GM18870 (cell line): ENCODE data around the gene PTPRQ.

ENCODE experiments used
- ATAC-seq: cut with Tn5 transposase; IDR thresholded peaks from one replicate; pipeline ENCODE4 v1.9.1; 2021; ENCODE audit warnings: moderate library complexity; ENCODE audit not compliant: unreplicated experiment

Gene PTPRQ

GRCh38 chr12:80551897-80552296 is 107.9 kb downstream of the PTPRQ start:
- ATAC-seq, result no peak

- ATAC-seq, result no peak
Observed at GRCh38 chr12:80553316-80553715, 109.3 kb downstream of the PTPRQ start.

DNA sequence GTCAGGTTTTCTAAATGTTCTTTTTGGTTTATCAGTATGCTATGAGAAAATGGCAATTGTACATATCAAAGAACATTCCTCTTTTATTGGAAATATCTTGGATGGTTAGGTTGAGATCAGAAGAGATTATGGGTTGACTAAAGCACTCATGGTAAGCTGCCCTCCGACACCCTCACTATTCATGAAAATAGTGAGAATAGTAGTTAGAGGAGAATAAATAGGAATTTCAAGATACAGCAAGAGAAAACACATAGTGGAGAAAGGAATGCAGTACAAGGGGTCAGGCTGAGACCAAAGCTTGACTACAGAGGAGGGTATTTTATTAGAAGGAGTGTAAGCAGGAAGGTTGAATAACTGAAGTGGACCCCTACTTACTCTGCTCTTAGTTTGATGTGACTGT is 112.5 kb downstream of the PTPRQ start:
- no peak for ATAC-seq

- no peak for ATAC-seq
Observed at GRCh38 chr12:80559766-80560165, 115.7 kb downstream of the PTPRQ start.

DNA sequence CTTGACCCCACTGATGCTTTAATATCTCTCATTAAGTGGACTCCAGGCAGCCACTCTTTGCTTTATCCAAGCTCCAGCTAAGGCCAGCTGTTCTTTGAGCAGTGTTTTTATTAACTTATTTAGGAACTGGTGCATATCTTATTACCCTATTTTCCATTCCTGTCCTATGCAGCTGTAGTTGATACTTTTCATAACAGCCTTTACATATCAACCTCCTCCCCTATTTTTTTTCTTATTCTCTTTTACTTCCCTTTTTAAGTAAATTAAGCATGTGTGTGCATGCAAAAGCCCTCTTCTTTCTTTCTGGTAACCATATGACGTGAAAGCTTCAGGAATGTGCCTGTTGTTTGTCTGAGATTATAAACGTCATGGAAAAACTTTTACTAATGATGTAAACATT is 121.2 kb downstream of the PTPRQ start:
- no peak for ATAC-seq

- no peak for ATAC-seq
Observed at GRCh38 chr12:80567401-80567800, 123.4 kb downstream of the PTPRQ start.

GRCh38 chr12:80576641-80577418 is 132.8 kb downstream of the PTPRQ start:
- no peak for ATAC-seq

DNA sequence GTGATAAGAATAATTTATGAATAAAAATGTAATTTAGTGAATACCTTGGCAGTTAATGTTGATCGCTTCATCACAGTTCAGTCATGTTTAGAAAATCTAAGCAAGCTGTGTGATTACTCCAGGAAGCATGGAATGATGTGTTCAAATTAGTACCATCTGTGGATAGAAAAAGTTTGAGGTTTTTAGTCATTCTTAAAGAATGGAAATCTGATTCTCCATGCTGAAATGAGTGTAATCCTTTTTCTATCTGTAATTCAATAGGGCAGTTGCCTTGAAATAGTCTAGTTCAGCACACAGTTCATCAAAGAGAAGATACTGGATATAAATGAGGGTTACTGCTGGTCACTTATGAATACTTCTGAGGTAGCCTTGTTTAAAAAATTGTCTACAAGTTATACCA is 136.2 kb downstream of the PTPRQ start:
- ATAC-seq, result no peak

GRCh38 chr12:80581783-80582182 is 137.7 kb downstream of the PTPRQ start:
- no peak for ATAC-seq

DNA sequence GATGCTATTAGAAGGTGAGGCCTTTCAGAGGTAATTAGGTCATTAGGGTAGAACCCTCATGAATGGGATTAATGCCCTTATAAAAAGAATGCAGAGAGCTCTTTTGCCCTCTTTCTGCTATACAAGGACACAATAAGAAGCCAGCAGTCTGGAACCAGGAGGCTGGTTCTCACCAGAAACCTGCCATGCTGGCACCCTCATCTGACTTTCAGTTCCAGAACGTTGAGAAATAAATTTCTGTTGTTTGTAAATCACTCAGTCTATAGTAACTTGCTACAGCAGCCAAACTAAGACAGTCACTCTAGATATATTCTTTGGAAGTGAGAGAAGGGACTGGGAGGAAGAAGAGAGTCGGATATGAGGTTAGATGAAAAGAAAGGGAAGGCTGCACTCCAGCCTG is 138.4 kb downstream of the PTPRQ start:
- no peak for ATAC-seq

GRCh38 chr12:80589077-80589476 is 145.0 kb downstream of the PTPRQ start:
- ATAC-seq, result no peak

- no peak for ATAC-seq
Observed at GRCh38 chr12:80590085-80590484, 146.1 kb downstream of the PTPRQ start.

GRCh38 chr12:80593766-80594165 is 149.7 kb downstream of the PTPRQ start:
- no peak for ATAC-seq

DNA sequence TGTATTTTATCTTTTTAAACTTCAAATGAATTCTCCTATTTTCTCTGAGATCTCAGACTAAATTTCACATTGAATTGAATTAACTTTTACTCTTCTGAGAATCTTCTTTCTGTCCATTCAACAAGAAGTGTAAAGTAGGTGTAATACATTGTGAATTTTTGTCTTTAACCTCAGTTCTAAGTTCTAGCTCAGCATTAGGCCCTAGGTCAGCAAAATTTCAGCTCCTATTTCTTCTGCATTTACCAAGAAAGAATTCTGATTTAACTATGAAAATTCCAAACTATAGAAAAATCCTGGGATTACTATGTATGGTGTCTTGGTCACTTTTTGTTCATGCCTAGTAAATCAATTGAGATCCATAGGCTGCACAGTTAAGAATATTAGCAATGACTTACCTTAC is 152.5 kb downstream of the PTPRQ start:
- ATAC-seq, result no peak

GRCh38 chr12:80598004-80598606 is 154.1 kb downstream of the PTPRQ start:
- no peak for ATAC-seq

DNA sequence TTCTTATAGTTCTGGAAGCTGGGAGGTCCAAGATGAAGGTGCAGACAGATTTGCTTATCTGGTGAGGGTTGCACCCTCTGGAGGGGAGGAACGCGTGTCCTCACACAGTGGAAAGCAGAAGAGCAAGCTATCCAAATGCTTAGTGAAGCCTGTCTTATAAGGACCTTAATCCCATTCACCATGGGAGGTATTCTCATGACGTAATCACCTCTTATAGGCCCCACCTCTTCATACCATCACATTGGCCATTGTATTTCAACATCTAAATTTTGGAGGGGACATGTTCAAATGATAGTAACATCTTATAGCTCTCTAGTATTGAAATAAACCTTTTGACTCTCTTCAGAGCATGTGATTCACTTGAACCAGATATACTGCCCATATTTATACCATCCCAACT is 158.4 kb downstream of the PTPRQ start:
- no peak for ATAC-seq

DNA sequence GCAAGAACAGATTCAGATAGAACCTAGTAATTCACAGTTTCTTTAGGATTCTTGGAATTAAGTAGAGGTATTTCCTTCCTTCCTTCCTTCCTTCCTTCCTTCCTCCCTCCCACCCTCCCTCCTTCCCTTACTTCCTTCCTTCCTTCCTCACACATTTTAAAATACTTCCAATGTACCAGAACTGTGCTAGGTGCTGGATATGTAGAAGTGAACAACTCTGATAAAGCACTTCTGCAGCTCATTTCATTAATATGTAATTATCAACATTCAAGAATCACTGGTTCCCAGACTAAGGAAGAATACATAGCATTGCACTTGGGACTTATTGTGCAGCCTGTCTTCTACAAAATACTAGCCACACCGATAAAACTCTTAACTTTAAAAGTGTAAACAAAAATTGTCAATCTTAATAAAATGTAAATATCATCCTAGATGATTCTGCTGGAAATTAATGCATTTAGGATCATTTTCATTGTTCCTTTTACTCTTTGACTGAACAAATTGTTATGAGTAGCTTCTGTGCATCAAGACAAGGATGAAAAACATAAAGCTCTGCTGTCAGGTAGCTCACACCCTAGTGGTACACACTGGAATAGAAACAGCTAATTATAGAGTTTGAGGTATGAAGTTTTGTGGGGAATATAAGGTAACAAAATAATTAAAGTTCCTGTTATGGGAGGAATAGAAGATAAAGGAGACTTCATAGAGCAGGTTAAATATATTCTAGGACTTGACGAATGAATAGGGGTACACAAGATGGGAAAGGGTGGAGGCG is 163.5 kb downstream of the PTPRQ start:
- no peak for ATAC-seq

GRCh38 chr12:80617733-80618132 is 173.7 kb downstream of the PTPRQ start:
- ATAC-seq, result no peak

- ATAC-seq, result no peak
Observed at GRCh38 chr12:80620281-80620680, 176.2 kb downstream of the PTPRQ start.

DNA sequence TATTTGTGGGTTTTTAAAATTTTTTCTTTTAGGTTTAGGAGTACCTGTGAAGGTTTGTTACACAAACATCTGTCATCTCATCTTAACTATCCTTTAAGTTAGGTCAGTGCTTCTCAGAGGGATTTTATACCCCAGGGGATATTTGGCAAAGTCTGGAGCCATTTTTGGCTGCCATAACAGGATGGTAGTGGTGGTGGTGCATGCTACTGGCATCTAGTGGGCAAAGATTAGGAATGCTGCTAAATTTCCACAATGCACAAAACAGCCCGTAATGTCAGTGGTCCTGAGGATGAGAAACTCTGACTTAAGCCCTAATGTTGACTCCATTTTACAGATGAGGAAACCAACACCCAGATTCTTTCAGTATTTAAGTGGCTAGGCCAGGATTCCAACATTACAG is 178.2 kb downstream of the PTPRQ start:
- no peak for ATAC-seq

DNA sequence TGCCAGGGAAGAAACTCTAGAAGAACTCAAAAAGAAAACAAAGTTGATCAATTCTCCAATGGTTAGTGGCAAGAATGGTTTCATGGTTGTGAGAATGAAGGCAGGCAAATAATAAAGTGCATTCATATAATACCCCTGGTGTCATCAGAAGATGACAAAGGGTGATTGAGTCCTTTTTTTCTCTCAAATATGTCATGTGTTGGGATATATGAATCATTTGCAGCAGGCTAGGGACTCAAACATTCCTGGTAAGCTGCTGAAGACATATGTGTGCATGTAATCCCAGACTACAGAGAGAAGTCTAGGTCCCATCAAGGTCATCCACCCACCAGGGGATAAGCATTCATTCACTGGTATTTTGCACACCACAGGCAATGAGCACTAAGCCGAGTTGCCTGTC is 181.0 kb downstream of the PTPRQ start:
- no peak for ATAC-seq

DNA sequence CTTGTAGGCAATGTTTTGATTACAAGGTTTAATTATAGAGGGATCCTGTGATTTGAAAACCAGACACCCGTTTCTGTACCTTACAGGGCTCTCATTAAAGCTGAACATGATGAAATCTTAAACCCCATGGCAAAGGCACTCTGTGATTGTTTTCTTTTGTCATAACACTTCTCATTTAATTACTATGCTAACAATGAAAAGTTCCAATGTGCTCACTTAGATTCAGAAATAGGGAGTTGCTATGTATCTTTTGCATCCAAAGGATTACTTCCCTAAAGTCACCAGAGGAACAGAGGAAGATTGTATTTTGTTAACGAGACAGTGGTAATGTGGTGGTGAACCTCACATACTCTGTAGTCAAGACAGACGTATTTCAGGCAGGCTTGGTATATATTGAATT is 181.9 kb downstream of the PTPRQ start:
- no peak for ATAC-seq
